Calu3 (cell line): ENCODE measurements around the gene HOXC6. TPM values are rescaled to one million over a fixed set of nuclear protein-coding genes. Genes with fewer than 3 reads are reported as not detected.

ENCODE experiments used
- BruUV-seq: library from RNA; stranded (reverse); fragments of 400-500 nt; replicated peaks from 2 replicates; lab custom pipeline; 2021; lab: Mats Ljungman, UMichigan
- CTCF ChIA-PET: fragments of 300-600 bp; sonication (Branson Sonifier 250); formaldehyde crosslinking; loops from one replicate; lab custom pipeline; 2022; ENCODE audit warnings: antibody characterized with exemption; lab: Charles Lee
- DNase-seq: peaks from one replicate; pipeline ENCODE4 v3.0.0; 2022
- H3K27ac Mint-ChIP-seq: one replicate; pipeline ENCODE4 v1.8.0; 2022; ENCODE audit warnings: mixed read lengths; ENCODE audit not compliant: unreplicated experiment
- H3K27me3 Mint-ChIP-seq: one replicate; pipeline ENCODE4 v1.8.0; 2022; ENCODE audit warnings: mixed read lengths; ENCODE audit not compliant: unreplicated experiment
- H3K36me3 Mint-ChIP-seq: one replicate; pipeline ENCODE4 v1.8.0; 2022; ENCODE audit warnings: mild to moderate bottlenecking, moderate library complexity, mixed read lengths; ENCODE audit not compliant: insufficient read depth, unreplicated experiment
- H3K4me1 Mint-ChIP-seq: one replicate; pipeline ENCODE4 v1.8.0; 2022; ENCODE audit warnings: mild to moderate bottlenecking, low read depth, mixed read lengths; ENCODE audit not compliant: unreplicated experiment
- H3K4me3 Mint-ChIP-seq: one replicate; pipeline ENCODE4 v1.8.0; 2022; ENCODE audit warnings: mild to moderate bottlenecking, low read depth, moderate library complexity, mixed read lengths; ENCODE audit not compliant: unreplicated experiment
- H3K9me3 Mint-ChIP-seq: one replicate; pipeline ENCODE4 v1.8.0; 2022; ENCODE audit warnings: low read depth, mixed read lengths; ENCODE audit not compliant: unreplicated experiment
- CTCF ChIP-seq: fragments of 200-600 bp; IDR thresholded peaks from one replicate; pipeline ENCODE4 v1.8.0; 2022; ENCODE audit warnings: antibody characterized with exemption; ENCODE audit not compliant: unreplicated experiment
- intact Hi-C: fragments of 100-400 bp; cut with micrococcal nuclease; formaldehyde crosslinking; loops from one replicate; pipeline ENCODE4 v1.10.0; 2022; ENCODE audit not compliant: unreplicated experiment
- total RNA-seq: library from RNA; stranded (reverse); gene quantifications from 2 replicates; pipeline ENCODE4 v1.2.3, GENCODE V29; 2022

Gene HOXC6
- total RNA-seq, 1 experiment from 2014 or later, result 1.2 TPM

GRCh38 chr12:53993162-53994008 is 34.9 kb upstream of the HOXC6 start:
- no peak overlapping the region for H3K27ac Mint-ChIP-seq
- BruUV-seq, result no TSS peak
- peaks cover 53% of the 10 kb centered on the region for H3K4me1 Mint-ChIP-seq
- H3K36me3 Mint-ChIP-seq, result peaks cover 15% of the 10 kb centered on the region
- peaks cover 100% of the 10 kb centered on the region for H3K27me3 Mint-ChIP-seq
- no peaks in the 10 kb centered on the region for H3K9me3 Mint-ChIP-seq
- CTCF ChIA-PET, result interaction anchor here (1.2 kb wide), 1 partner anchor 37 kb away, joined by 3 read pairs; no protein-coding TSS in a partner anchor
- TF ChIP-seq CTCF, result no peak
- DNase-seq, result no peak
- H3K4me3 Mint-ChIP-seq, result peak overlapping the region; percentile 64
- intact Hi-C loops, result no loop called here

GRCh38 chr12:53994009-53994263 is 34.3 kb upstream of the HOXC6 start:
- no peaks in the 10 kb centered on the region for H3K9me3 Mint-ChIP-seq

GRCh38 chr12:53994264-53995001 is 33.8 kb upstream of the HOXC6 start:
- Mint-ChIP-seq H3K9me3 (no peaks in the 10 kb centered on the region), H3K27me3 (peaks cover 98% of the 10 kb centered on the region), H3K4me3 (peak overlapping the region; percentile 64), H3K27ac (peak overlapping the region; percentile 59), H3K4me1 (peaks cover 43% of the 10 kb centered on the region), H3K36me3 (peaks cover 15% of the 10 kb centered on the region)
- CTCF ChIA-PET, result interaction anchor here (0.6 kb wide), 2 partner anchors 8 to 194 kb away, joined by 4 to 6 read pairs; partner anchors contain the start of gene SMUG1
- DNase-seq, result no peak
- TF ChIP-seq CTCF, result no peak
- no TSS peak for BruUV-seq
- intact Hi-C loops, result no loop called here

More at GRCh38 chr12:53994009-53994263, 34.3 kb upstream of the HOXC6 start:
- Mint-ChIP-seq H3K4me3 (peak overlapping the region; percentile 64), H3K4me1 (peaks cover 48% of the 10 kb centered on the region), H3K27me3 (peaks cover 100% of the 10 kb centered on the region), H3K36me3 (peaks cover 15% of the 10 kb centered on the region), H3K27ac (no peak overlapping the region)
- TF ChIP-seq CTCF, result no peak
- CTCF ChIA-PET, result no interaction called here
- intact Hi-C loops, result no loop called here
- no TSS peak for BruUV-seq
- no peak for DNase-seq

GRCh38 chr12:53995002-53995377 is 33.2 kb upstream of the HOXC6 start:
- DNase-seq, result no peak
- no TSS peak for BruUV-seq
- peaks cover 20% of the 10 kb centered on the region for H3K36me3 Mint-ChIP-seq
- H3K27me3 Mint-ChIP-seq, result peaks cover 92% of the 10 kb centered on the region
- peak overlapping the region; percentile 64 for H3K4me3 Mint-ChIP-seq
- H3K27ac Mint-ChIP-seq, result peak overlapping the region; percentile 59
- TF ChIP-seq CTCF, result no peak
- intact Hi-C loops, result no loop called here
- CTCF ChIA-PET, result interaction anchor here (0.6 to 0.7 kb wide), 2 partner anchors 14 to 194 kb away, joined by 6 read pairs; partner anchors contain the start of genes HOXC8 and SMUG1
- no peaks in the 10 kb centered on the region for H3K9me3 Mint-ChIP-seq
- H3K4me1 Mint-ChIP-seq, result peaks cover 37% of the 10 kb centered on the region
